GM23338 (cell line): ENCODE data around the gene ATP5MC2. TPM values are rescaled to one million over a fixed set of nuclear protein-coding genes. Genes with fewer than 3 reads are reported as not detected.

Experiments
- ATAC-seq: fragments of 200-7000 bp; cut with Tn5 transposase; 3 replicates; pipeline ENCODE4 v1.9.1; 2020
- DNase-seq: peaks from one replicate; pipeline ENCODE4 v3.0.0-alpha.2; 2015; ENCODE audit warnings: low spot score
- H2AFZ ChIP-seq: fragments of 200-600 bp; sonication (generic); 2 replicates; pipeline ENCODE4 v1.8.0; 2016; ENCODE audit warnings: antibody characterized with exemption, mild to moderate bottlenecking, moderate library complexity
- H3F3A ChIP-seq: fragments of 200-600 bp; sonication (generic); replicated peaks from 2 replicates; pipeline ENCODE4 v1.8.0; 2017; ENCODE audit warnings: antibody characterized with exemption, mixed run types, low read depth
- H3K27ac ChIP-seq: fragments of 200-600 bp; sonication (generic); 2 replicates; pipeline ENCODE4 v1.6.1; 2016; ENCODE audit warnings: low read depth
- H3K27me3 ChIP-seq: fragments of 200-600 bp; sonication (generic); 2 replicates; pipeline ENCODE4 v1.8.0; 2016; ENCODE audit warnings: mild to moderate bottlenecking, mixed run types, moderate library complexity; ENCODE audit not compliant: insufficient read depth
- H3K36me3 ChIP-seq: fragments of 200-600 bp; sonication (generic); 2 replicates; pipeline ENCODE4 v1.8.0; 2016; ENCODE audit warnings: mild to moderate bottlenecking; ENCODE audit not compliant: insufficient read depth
- H3K4me1 ChIP-seq: fragments of 200-600 bp; sonication (generic); 2 replicates; pipeline ENCODE4 v1.8.0; 2016; ENCODE audit warnings: mild to moderate bottlenecking, moderate library complexity; ENCODE audit not compliant: insufficient read depth
- H3K4me2 ChIP-seq: fragments of 200-600 bp; sonication (generic); 2 replicates; pipeline ENCODE4 v1.7.1; 2017; ENCODE audit warnings: mixed run types
- H3K4me3 ChIP-seq: fragments of 200-600 bp; sonication (generic); 2 replicates; pipeline ENCODE4 v1.6.1; 2016; ENCODE audit warnings: mixed run types
- H3K79me2 ChIP-seq: fragments of 200-600 bp; sonication (generic); replicated peaks from 2 replicates; pipeline ENCODE4 v1.8.0; 2017; ENCODE audit warnings: mild to moderate bottlenecking; ENCODE audit not compliant: insufficient read depth
- H3K9me2 ChIP-seq: fragments of 200-600 bp; sonication (generic); 2 replicates; pipeline ENCODE4 v1.8.0; 2017; ENCODE audit not compliant: insufficient read depth
- H4K20me1 ChIP-seq: fragments of 200-600 bp; sonication (generic); replicated peaks from 2 replicates; pipeline ENCODE4 v1.8.0; 2017; ENCODE audit warnings: mild to moderate bottlenecking; ENCODE audit not compliant: insufficient read depth
- H3K27ac Mint-ChIP-seq: 2 replicates; pipeline ENCODE4 v1.8.0; 2020; ENCODE audit warnings: inconsistent platforms, mild to moderate bottlenecking, moderate library complexity, mixed read lengths
- H3K27me3 Mint-ChIP-seq: 3 replicates; pipeline ENCODE4 v1.8.0; 2022; ENCODE audit warnings: low read depth, mild to moderate bottlenecking, moderate library complexity, mixed read lengths, inconsistent platforms; ENCODE audit not compliant: insufficient read depth, poor library complexity
- H3K36me3 Mint-ChIP-seq: 3 replicates; pipeline ENCODE4 v1.8.0; 2021; ENCODE audit warnings: low read depth, mild to moderate bottlenecking, inconsistent platforms, moderate library complexity, mixed read lengths
- H3K4me1 Mint-ChIP-seq: 3 replicates; pipeline ENCODE4 v1.8.0; 2020; ENCODE audit warnings: mild to moderate bottlenecking, inconsistent platforms, mixed read lengths
- H3K4me3 Mint-ChIP-seq: 3 replicates; pipeline ENCODE4 v1.8.0; 2021; ENCODE audit warnings: moderate library complexity, mild to moderate bottlenecking, inconsistent platforms, mixed read lengths
- H3K9me3 Mint-ChIP-seq: 3 replicates; pipeline ENCODE4 v1.8.0; 2020; ENCODE audit warnings: moderate library complexity, mild to moderate bottlenecking, inconsistent platforms, mixed read lengths
- EZH2 ChIP-seq: fragments of 200-600 bp; sonication (generic); IDR thresholded peaks from one replicate; pipeline ENCODE4 v1.8.0; 2017; ENCODE audit warnings: antibody characterized with exemption, mild to moderate bottlenecking, low read depth; ENCODE audit not compliant: unreplicated experiment
- EZH2phosphoT487 ChIP-seq: fragments of 200-600 bp; sonication (generic); IDR thresholded peaks from one replicate; pipeline ENCODE4 v1.8.1; 2018; ENCODE audit warnings: antibody characterized with exemption; ENCODE audit not compliant: unreplicated experiment
- NANOG ChIP-seq: IDR thresholded peaks from 2 replicates; pipeline ENCODE4 v1.6.1; 2016; ENCODE audit warnings: antibody characterized with exemption, borderline replicate concordance
- POLR2AphosphoS5 ChIP-seq: IDR thresholded peaks from 2 replicates; pipeline ENCODE4 v1.6.1; 2016; ENCODE audit warnings: antibody characterized with exemption, low read depth
- STAT1 ChIP-seq: IDR thresholded peaks from one replicate; pipeline ENCODE4 v1.6.1; 2016; ENCODE audit warnings: antibody characterized with exemption; ENCODE audit not compliant: unreplicated experiment
- ZNF331 ChIP-seq: fragments of 250-450 bp; sonication (Bioruptor Pico); IDR thresholded peaks from 2 replicates; pipeline ENCODE4 v1.5.0; 2020; ENCODE audit warnings: low read depth, mild to moderate bottlenecking, moderate library complexity
- polyA plus RNA-seq: library from polyadenylated mRNA; unstranded; fragments of >200 nt; fragmentation: Nextera tagmentation; extraction: Ambion mirVana; gene quantifications from 2 replicates; pipeline ENCODE4 v1.2.1, GENCODE V29; 2016
- total RNA-seq: library from RNA; depleted of rRNA; stranded (reverse); fragments of >200 nt; shearing (Covaris generic); gene quantifications from 2 replicates; pipeline ENCODE4 v1.2.3, GENCODE V29; 2014
- TF ChIP-seq, protein P1 (sequence below): IDR thresholded peaks from one replicate; pipeline ENCODE4 v1.6.1; 2018; ENCODE audit warnings: antibody characterized with exemption; ENCODE audit not compliant: unreplicated experiment
- TF ChIP-seq, protein P2 (sequence below), 2 experiments: fragments of 200-600 bp in 1 of 2; sonication (generic) in 1 of 2; conservative IDR thresholded peaks; 2 replicates each; pipeline versions ENCODE4 v1.5.1 to v1.6.1; 2016 to 2017; ENCODE audit warnings: antibody characterized with exemption in 2 of 2, low read depth in 2 of 2, mild to moderate bottlenecking in 2 of 2, moderate library complexity in 1 of 2

ATP5MC2 gene
- total and polyA plus RNA-seq, 2 experiments from 2014 or later = 362 to 821 TPM

DNA sequence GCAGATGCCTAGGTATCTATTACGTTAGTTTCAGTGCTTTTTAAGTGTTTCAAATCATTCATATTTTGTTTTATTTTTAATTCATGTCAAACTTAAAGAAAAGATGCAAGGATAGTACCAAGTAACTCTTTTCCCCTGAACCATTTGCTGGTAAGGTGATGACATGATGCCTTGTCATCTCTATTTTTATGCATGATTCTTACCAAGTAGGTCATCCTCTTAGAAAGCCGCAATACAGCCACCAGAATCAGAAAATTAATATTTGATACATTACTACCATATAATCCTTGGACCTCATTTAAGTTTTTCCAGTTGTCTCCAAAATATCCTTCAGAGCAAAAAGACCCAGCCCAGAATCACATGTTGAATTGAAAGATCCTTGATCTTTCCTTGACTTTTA lies 22.3 kb downstream of the ATP5MC2 start (continued):
- TF ChIP-seq, protein P1, sequence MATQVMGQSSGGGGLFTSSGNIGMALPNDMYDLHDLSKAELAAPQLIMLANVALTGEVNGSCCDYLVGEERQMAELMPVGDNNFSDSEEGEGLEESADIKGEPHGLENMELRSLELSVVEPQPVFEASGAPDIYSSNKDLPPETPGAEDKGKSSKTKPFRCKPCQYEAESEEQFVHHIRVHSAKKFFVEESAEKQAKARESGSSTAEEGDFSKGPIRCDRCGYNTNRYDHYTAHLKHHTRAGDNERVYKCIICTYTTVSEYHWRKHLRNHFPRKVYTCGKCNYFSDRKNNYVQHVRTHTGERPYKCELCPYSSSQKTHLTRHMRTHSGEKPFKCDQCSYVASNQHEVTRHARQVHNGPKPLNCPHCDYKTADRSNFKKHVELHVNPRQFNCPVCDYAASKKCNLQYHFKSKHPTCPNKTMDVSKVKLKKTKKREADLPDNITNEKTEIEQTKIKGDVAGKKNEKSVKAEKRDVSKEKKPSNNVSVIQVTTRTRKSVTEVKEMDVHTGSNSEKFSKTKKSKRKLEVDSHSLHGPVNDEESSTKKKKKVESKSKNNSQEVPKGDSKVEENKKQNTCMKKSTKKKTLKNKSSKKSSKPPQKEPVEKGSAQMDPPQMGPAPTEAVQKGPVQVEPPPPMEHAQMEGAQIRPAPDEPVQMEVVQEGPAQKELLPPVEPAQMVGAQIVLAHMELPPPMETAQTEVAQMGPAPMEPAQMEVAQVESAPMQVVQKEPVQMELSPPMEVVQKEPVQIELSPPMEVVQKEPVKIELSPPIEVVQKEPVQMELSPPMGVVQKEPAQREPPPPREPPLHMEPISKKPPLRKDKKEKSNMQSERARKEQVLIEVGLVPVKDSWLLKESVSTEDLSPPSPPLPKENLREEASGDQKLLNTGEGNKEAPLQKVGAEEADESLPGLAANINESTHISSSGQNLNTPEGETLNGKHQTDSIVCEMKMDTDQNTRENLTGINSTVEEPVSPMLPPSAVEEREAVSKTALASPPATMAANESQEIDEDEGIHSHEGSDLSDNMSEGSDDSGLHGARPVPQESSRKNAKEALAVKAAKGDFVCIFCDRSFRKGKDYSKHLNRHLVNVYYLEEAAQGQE = no peak
- TF ChIP-seq POLR2AphosphoS5 (no peak), EZH2phosphoT487 (no peak), ZNF331 (no peak), EZH2 (no peak)

DNA sequence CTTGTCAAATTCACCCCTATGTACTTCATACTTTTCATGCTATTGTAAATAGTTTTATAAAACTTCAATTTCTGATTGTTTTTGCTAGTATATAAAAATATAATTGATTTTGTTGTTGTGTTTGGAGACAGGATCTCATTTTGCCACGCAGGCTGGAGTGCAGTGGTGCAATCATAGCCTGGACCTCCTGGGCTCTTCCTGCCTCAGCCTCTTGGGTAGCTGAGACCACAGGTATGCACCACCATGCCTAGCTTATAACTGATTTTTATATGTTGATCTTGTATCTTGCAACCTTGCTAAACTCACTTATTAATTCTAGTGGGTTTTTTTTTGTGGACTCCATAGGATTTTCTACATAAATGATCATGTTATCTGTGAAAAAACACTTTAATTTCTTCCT lies 23.5 kb downstream of the ATP5MC2 start:
- Mint-ChIP-seq H3K27ac (no peak overlapping the region), H3K9me3 (no peaks in the 10 kb centered on the region), H3K4me1 (no peaks in the 10 kb centered on the region), H3K27me3 (peaks cover 4% of the 10 kb centered on the region), H3K36me3 (no peaks in the 10 kb centered on the region), H3K4me3 (no peak overlapping the region)
- Histone ChIP-seq H3K27me3 (no peaks in the 10 kb centered on the region), H3K9me2 (no peaks in the 10 kb centered on the region), H3K4me2 (no peak overlapping the region), H4K20me1 (no peaks in the 10 kb centered on the region), H3K4me3 (no peak overlapping the region), H3K27ac (no peak overlapping the region), H3K79me2 (no peaks in the 10 kb centered on the region), H2AFZ (no peak overlapping the region), H3K36me3 (no peaks in the 10 kb centered on the region), H3F3A (no peaks in the 10 kb centered on the region), H3K4me1 (no peaks in the 10 kb centered on the region)
- ATAC-seq (peak; percentile 38; the same call in 1 of the 3 replicates), DNase-seq (no peak)
- TF ChIP-seq, protein P1 = no peak
- TF ChIP-seq, protein P2, sequence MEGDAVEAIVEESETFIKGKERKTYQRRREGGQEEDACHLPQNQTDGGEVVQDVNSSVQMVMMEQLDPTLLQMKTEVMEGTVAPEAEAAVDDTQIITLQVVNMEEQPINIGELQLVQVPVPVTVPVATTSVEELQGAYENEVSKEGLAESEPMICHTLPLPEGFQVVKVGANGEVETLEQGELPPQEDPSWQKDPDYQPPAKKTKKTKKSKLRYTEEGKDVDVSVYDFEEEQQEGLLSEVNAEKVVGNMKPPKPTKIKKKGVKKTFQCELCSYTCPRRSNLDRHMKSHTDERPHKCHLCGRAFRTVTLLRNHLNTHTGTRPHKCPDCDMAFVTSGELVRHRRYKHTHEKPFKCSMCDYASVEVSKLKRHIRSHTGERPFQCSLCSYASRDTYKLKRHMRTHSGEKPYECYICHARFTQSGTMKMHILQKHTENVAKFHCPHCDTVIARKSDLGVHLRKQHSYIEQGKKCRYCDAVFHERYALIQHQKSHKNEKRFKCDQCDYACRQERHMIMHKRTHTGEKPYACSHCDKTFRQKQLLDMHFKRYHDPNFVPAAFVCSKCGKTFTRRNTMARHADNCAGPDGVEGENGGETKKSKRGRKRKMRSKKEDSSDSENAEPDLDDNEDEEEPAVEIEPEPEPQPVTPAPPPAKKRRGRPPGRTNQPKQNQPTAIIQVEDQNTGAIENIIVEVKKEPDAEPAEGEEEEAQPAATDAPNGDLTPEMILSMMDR (conservative IDR thresholded peaks at IDR 0.05; ENCODE audit: low read depth in 2 of 2) = no peak
- TF ChIP-seq NANOG (no peak), EZH2 (no peak), STAT1 (no peak)
